Stimulated activated CD4-positive, alpha-beta T cell treated with anti-CD3 and anti-CD28 coated beads, Interleukin-12 subunit alpha, Interleukin-12 subunit beta, amount 100 ng/mL, for 24 hours (primary cell): Measurements from ENCODE around the gene POLD4.

Source experiments
- DNase-seq, 2 experiments: peaks; one replicate each; pipeline ENCODE4 v3.0.0-alpha.2; 2020; ENCODE audit warnings: low read depth in 2 of 2

POLD4 gene

DNA sequence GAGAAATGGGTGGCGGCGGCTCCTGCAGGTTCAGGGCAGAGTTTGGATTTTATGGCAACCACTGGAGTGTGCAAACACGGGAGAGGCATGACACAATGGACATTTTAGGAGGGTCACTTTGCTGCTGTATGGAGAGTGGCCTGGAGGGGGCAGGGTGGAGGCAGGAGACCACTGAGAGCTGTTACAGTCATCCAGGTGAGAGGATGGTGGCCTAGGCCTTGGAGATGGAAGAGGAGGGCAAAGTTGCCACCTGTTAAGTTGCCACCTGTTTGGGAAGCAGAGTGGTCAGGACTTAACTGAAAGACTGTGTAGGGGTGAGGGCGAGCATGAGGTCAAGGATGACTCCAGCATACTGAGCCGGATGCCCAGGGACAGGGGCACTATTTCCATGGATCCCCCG is 36.1 kb upstream of the POLD4 start:
- no peak for DNase-seq

DNA sequence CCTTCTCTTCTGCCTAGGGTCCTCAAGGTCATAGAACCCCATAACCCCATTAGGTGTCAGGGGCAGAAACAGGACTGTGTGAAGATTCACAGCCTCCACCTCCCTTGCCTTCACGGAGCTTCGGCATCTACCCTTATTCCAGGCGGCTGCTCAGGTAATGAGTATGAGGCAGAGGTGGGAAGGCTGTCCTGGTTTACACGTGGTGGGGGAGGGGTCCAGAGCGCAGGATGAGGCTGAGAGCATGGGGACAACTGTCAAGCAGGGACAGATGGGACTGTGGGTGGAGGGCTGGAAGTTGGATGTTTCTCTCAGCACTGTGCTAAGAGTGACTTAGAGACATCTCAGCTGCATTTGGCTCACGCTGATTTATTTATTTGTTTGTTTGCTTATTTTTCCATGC is 34.2 kb upstream of the POLD4 start:
- no peak for DNase-seq

GRCh38 chr11:67387069-67387468 is 33.7 kb upstream of the POLD4 start:
- no peak for DNase-seq

- no peak for DNase-seq
Measured at GRCh38 chr11:67384851-67385366, 31.6 kb upstream of the POLD4 start.

- DNase-seq: peak; percentile 66 to 79
Measured at GRCh38 chr11:67382276-67383136, 29.2 kb upstream of the POLD4 start.

DNA sequence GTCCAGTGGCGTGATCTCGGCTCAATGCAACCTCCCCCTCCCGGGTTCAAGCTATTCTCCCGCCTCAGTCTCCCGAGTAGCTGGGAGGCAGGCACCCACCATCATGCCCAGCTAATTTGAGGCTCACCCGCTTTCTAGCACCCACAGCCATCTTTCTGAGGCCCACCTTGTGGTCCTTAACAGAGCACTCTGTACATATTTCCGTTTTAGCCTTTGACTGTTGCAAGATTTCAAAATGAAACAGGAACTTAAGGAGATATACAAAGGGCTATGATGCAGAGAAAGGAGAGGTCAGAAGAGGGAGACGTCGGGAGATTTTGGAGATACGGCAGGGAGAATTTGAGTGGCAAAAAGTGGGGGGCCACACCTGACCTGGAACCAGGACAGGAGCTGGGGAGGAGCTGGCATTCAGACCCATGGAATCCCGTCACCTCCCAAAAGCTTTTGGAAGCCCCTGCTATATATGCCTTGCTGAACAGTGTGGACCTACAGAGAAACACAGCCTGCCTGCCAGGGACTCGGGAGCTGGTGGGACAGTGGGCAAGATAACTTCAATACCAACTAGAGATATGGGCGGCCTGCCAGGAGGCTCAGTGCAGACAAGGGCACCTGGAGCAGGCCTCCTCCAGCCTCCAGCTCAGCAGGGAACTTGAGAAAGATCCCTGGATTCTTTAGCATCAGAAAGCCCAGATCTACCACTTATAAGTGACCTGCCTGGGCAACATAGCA is 28.1 kb upstream of the POLD4 start:
- DNase-seq: no peak

DNA sequence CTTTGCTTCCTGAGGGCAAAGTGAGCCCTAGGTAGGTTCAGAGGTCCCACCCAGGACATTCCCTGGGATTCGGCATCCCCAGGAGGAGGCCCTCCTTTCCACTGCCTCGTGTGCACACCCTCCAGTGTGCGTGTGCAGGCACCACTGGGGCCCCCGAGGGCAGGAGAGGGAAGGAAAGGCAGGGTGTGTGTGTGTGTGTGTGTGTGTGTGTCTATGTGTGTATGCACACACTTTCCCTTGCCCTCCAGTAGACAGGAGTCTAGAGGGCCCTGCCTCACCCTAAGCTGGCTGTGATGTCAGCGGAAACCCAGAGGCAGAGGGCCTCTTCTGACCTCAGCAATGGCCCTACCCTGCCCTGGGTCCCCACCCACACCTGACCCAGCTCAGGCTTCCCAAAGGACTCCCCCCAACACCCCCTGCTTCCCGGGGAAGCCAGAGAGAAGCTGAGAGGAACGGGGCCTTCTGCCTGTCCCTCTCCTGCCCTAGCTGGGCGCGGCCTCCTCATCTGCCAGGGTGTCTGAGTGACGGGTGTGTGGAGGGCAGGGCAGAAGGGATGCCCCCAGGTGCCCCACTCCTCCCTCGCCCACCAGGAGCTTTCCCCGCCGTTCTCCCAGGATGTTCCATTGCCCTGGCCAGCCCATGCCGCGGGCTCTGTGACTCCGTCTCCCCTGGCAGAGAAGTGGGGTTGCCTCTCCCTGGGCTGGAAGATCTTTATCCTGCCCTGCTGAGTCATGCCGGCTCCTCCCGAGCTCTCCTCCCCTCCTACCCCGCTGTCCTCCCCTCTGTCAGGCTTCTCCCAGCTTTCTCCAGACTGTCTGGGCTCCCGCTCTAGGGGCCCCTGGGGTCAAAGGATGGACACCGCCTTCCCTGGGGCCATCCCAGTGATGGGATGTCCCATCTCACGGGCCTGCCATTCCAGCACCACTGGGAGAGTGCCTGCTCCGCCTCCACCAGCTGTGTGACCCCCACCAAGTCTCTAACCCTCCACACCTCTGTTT is 26.0 kb upstream of the POLD4 start:
- DNase-seq: no peak

DNA sequence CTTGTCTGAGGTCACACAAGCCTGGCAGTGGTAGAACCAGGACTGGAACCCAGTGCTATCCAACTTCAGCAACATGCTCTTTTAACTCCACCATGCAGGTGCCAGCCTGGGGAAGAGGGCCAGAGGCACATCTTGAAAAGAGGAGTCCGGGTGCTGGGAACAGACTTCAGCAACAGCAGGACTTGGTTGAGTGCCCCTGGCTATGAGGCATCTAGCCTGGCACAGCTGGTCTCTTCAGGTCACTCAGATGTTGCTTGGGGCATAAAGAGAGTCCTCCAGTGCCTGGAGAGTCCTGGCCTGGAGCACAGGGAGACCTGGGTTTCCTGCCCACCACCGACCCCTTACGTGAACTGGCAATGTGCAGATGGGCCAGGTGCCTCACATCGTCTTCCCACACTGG is 25.2 kb upstream of the POLD4 start:
- no peak for DNase-seq

DNA sequence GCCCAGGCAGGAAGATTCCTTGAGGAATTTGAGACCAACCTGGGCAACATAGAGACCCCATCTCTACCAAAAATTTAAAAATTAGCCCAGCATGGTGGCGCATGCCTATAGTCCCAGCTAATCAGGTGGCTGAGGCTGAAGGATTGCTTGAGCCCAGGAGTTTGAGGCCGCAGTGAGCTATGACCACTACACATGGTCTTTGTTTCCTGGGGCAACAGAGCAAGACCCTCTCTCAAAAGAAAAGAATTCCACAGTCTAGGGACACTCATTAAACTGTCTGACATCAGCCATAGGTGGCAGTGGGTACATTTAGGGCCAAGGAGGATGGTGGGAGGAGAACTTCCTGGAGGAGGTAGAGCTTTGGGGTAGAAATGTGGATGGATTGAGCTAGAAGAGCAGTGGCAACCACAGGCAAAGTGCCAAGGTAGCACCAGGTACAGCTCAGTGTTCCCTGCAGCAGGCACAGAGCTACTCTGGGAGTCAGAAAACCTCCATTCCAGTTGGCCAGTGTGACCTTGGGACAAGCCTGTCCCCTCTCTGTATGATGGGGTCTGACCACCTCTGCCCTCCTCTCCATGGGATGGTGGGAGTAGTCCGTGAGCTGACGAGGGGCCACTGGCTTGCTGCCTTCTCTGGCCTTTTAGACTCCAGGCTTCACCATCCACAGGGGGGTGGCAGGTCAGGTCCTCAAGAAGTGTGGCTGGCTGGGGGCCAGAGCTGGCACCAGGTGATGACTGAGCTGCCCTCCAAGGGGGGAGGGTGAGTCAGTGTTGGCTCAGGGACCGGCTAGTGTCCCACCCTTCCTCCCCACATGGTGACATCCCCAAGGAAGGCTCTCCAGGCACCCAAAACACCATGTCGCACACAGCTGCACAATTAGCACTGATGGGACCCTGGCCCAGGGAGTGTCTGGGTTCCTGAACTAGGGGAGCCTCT is 23.8 kb upstream of the POLD4 start:
- no peak for DNase-seq

DNA sequence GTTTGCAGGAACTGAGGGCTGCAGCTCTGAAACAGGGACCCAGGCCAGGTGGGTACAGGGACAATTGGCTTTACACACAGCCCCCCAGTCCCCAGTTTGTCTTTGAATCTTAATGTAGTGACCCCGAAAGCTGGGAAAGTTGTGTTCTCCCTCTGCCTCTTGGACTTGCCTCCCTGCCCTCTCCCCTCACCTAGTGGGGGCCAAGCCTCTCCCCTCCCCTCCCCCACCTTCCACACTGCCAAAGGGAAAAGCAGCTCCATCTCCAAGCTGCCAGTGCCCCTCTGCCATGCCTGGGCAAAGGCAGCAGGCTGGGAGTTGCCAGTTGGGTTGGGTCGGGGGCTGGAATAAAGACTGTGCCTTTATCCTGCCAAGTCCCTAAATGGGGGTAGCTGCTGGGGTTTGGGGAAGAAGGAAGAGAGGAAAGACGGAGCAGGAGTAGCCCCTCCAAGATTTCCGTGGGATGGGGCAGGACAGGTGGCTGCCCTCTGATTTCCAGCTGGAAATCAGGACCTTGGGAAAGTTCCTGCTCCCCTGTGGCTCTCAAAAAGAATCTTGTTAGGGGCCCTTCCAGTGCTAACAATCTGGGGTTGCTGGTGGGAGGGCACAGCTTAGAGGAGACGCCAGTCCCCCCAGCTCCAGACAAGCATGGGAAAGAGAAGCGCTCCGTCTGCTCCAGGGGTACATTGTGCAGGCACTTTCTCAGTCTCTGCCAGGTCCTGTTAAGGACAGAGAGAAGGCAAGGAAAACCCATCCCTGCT is 22.9 kb upstream of the POLD4 start:
- no peak for DNase-seq

GRCh38 chr11:67375320-67376055 is 22.1 kb upstream of the POLD4 start:
- no peak for DNase-seq

GRCh38 chr11:67374571-67375281 is 21.4 kb upstream of the POLD4 start:
- no peak for DNase-seq

DNA sequence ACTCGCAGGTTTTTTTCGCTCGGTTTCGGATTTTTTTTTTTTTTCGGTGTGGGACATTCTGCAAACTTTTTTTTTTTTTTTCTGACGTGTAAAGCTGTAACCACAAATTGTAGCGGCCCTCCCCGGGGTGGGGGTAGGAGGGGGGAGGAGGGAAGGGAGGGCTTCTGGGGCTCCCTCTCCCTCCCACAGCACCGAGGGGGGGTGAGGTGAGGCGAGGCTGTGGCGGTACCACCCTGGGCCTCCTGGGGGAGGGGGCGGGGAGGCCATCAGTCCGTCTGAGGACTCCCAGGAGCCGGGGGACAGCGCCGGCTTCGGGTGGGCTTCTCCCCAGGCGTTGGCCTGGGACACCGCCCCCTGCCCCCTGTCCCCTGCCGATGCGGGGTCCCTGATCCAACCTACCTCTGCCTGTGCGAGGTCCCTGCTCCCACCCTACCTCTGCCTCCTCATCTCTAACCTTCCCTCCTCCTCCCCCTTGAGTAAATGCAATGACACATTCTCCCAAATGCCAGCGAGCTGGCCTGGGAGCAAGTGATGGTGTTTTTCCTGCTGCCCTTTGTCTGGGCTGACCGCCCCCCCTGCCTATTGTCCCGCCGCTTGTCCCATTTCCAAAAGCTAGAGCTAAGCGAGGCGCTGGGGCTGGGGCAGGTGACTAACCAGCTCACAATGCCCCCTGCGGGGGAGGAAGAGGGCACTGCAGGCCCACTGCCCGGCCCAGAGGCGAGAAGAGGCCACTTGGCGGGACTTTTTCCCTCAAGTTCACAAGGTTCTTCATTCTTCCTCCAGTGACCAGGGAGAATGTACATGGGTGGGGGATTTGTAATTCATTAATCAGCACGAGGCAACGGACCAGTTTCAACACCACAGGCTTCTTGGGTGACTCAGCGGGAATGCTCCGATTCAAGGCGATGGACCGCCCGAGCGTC is 20.6 kb upstream of the POLD4 start:
- DNase-seq: no peak

DNA sequence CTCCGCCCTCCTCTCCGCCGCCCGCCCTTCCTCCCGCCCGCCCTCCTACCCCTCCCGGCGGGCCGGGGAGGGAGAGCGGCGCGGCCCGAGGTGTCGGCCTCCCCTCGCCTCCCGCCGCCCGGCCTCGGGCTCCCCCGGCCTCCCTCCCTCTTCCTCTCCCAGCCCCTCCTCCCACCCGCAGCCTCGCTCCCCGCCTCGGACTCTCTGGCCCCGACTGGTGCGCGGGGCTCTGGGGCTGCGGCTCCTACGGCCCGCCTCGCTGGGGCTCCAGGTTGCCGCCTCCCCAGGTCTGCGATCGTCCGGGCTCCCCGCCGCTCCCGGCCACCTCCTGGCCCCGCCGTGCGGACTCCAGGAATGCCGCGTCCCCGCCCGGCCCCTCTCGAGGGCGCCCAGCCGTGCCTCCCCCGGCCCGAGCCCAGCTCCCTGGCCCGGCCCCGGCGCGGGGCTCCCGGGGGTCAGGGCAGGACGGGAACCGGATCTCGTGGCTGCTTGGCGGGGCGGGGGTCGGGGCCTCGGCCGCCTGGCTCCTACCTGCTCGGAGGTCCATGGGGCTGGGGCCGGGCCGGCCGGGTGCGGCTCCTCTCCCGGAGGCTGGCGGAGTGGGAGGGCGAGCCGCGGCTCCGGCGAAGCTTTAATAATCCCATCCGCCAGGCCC is 19.8 kb upstream of the POLD4 start, which contains the start of gene CLCF1:
Gene CLCF1, minus strand, starts transcription at position 606 of the 655 bp plus-strand sequence. Its CDS starts 59 bp downstream, at position 547.
- no peak for DNase-seq

DNA sequence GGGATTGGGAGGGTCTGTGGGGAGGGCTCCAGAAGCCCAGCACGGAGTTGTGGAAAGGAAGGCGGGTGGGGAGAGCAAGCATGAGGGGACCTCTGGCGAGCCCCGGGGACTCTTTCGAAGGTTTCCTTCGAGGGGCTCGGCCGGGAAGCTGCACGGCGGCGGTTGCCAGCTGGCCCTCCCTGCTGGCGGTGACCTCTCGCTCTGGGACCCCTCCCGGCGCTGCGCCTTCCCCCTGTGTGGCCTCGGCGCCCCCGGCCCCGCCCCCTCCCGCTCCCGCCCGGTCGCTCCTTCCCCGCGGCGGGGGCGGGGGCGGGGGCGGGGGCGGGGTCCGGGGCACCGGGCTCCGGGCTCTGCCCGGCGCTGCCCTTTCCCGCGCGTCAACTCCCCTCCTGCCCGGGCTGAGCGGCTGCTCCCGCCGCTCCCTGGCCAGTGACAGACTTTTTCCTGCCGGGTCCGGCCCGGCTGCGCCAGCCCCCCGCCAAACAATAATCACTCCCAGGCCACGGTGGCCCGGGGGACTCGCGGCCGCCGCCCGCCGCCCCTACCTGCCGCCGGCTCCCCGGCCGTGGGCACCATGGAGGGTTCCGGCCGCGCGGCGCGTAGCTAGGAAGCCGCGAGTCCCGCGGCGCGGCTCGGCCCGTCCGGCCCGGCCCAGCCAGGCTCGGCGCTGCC is 19.1 kb upstream of the POLD4 start:
- no peak for DNase-seq

GRCh38 chr11:67371911-67372320 is 18.6 kb upstream of the POLD4 start:
- no peak for DNase-seq
